K562 (cell line): Measurements from ENCODE around the gene CEP41. TPM values are rescaled to one million over a fixed set of nuclear protein-coding genes. Genes with fewer than 3 reads are reported as not detected.

ENCODE experiments used
- ATAC-seq: fragments of 200-7000 bp; cut with Tn5 transposase; 3 replicates; pipeline ENCODE4 v1.9.1; 2020; ENCODE audit warnings: moderate library complexity
- BruUV-seq: library from RNA; stranded (reverse); fragments of 400-500 nt; replicated peaks from 2 replicates; lab custom pipeline; 2021; lab: Mats Ljungman, UMichigan
- CTCF ChIA-PET: fragments of 300-600 bp; formaldehyde crosslinking; extraction: SDS; loops from one replicate; lab custom pipeline; 2021; ENCODE audit warnings: low intra/inter-chr PET ratio; lab: Yijun Ruan, JAX
- POLR2A ChIA-PET: fragments of 300-600, 350-650 bp; sonication (Branson Sonifier 250); formaldehyde crosslinking; extraction: SDS; loops from one replicate; lab custom pipeline; 2021; ENCODE audit warnings: antibody characterized with exemption, inconsistent platforms; lab: Yijun Ruan, JAX
- DNase-seq, 4 experiments: peaks; one replicate each; pipeline versions ENCODE4 v3.0.0 to v3.0.0-alpha.2; 2011 to 2018; ENCODE audit warnings: low spot score in 3 of 4, mixed read lengths in 3 of 4; ENCODE audit errors: extremely low read depth in 1 of 4
- FAIRE-seq: peaks from 2 replicates; lab custom pipeline; 2011; peaks lifted over from hg19 to GRCh38; lab: Jason Lieb, UNC
- H2AFZ ChIP-seq: 2 replicates; pipeline ENCODE4 v1.6.0; 2011; ENCODE audit warnings: low read depth, low read length, control low read depth, inconsistent platforms
- H3K27ac ChIP-seq: fragments of 200-600 bp; 3 replicates; pipeline ENCODE4 v1.8.0; 2011; ENCODE audit warnings: low read depth, mild to moderate bottlenecking, control low read depth, inconsistent platforms, low read length, moderate library complexity, mixed read lengths; ENCODE audit errors: extremely low read depth
- H3K27me3 ChIP-seq, 2 experiments: fragments of 300-600 bp in 1 of 2; 2 replicates in 1 of 2; 3 replicates in 1 of 2; pipeline versions ENCODE4 v1.6.0 to v1.8.0; 2011; ENCODE audit warnings: inconsistent platforms in 2 of 2, low read length in 2 of 2, mild to moderate bottlenecking in 1 of 2, mixed read lengths in 1 of 2, moderate library complexity in 1 of 2; ENCODE audit not compliant: control insufficient read depth in 2 of 2, insufficient read depth in 2 of 2
- H3K36me3 ChIP-seq: fragments of 300-600 bp; 3 replicates; pipeline ENCODE4 v1.8.0; 2011; ENCODE audit warnings: mild to moderate bottlenecking, low read length, inconsistent platforms; ENCODE audit not compliant: control insufficient read depth, insufficient read depth
- H3K4me1 ChIP-seq, 2 experiments: fragments of 200-600 bp in 1 of 2; replicated peaks in 1 of 2; 2 replicates in 1 of 2; 3 replicates in 1 of 2; pipeline versions ENCODE4 v1.5.1 to v1.8.0; 2011; ENCODE audit warnings: inconsistent platforms in 2 of 2, low read length in 2 of 2, mild to moderate bottlenecking in 1 of 2, mixed read lengths in 1 of 2, moderate library complexity in 1 of 2; ENCODE audit not compliant: control insufficient read depth in 2 of 2, insufficient read depth in 2 of 2
- H3K4me2 ChIP-seq: 2 replicates; pipeline ENCODE4 v1.6.1; 2011; ENCODE audit warnings: low read length, control low read depth, inconsistent platforms, mixed read lengths; ENCODE audit not compliant: insufficient read depth
- H3K4me3 ChIP-seq: fragments of 200-600 bp; sonication (generic), shearing (Covaris generic); 2 replicates; pipeline ENCODE4 v1.5.1; 2016; ENCODE audit warnings: control low read depth, inconsistent platforms
- H3K79me2 ChIP-seq: fragments of 200-600 bp; 3 replicates; pipeline ENCODE4 v1.8.0; 2011; ENCODE audit warnings: low read length, inconsistent platforms; ENCODE audit not compliant: control insufficient read depth, insufficient read depth
- H3K9ac ChIP-seq, 2 experiments: 2 replicates each; pipeline versions ENCODE4 v1.6.0 to v1.6.1; 2011; ENCODE audit warnings: low read depth in 2 of 2, low read length in 2 of 2, control low read depth in 1 of 2, inconsistent platforms in 1 of 2, mild to moderate bottlenecking in 1 of 2, mixed read lengths in 1 of 2; ENCODE audit not compliant: insufficient read depth in 1 of 2
- H3K9me1 ChIP-seq: one replicate; pipeline ENCODE4 v1.6.0; 2011; ENCODE audit warnings: inconsistent platforms, mild to moderate bottlenecking, low read length, moderate library complexity; ENCODE audit not compliant: control insufficient read depth, insufficient read depth
- H3K9me3 ChIP-seq: replicated peaks from 2 replicates; pipeline ENCODE4 v1.5.1; 2011; ENCODE audit warnings: low read depth, low read length, inconsistent platforms; ENCODE audit not compliant: control insufficient read depth, insufficient read depth
- H4K20me1 ChIP-seq: replicated peaks from 2 replicates; pipeline ENCODE4 v1.6.1; 2011; ENCODE audit warnings: low read length, inconsistent platforms, mixed read lengths; ENCODE audit not compliant: control insufficient read depth, insufficient read depth
- CTCFL ChIP-seq: IDR thresholded peaks from 2 replicates; pipeline ENCODE4 v1.6.1; 2011; ENCODE audit warnings: borderline replicate concordance, low read depth, mild to moderate bottlenecking, moderate library complexity, low read length; ENCODE audit not compliant: insufficient read depth, poor library complexity, severe bottlenecking
- PRPF4 ChIP-seq: fragments of 200-400 bp; formaldehyde crosslinking; IDR thresholded peaks from one replicate; pipeline ENCODE4 v1.6.1; 2017; ENCODE audit warnings: low read length, low read depth, mild to moderate bottlenecking; ENCODE audit not compliant: insufficient read depth, poor library complexity, severe bottlenecking
- STAG1 ChIP-seq: sonication (generic); formaldehyde crosslinking; IDR thresholded peaks from 2 replicates; pipeline ENCODE4 v1.5.0; 2020; ENCODE audit warnings: missing genetic modification reagents, borderline replicate concordance
- TCFL5 ChIP-seq: fragments of 250-450 bp; sonication (Bioruptor Pico); conservative IDR thresholded peaks from 2 replicates; pipeline ENCODE4 v1.6.1; 2021; ENCODE audit warnings: mild to moderate bottlenecking, moderate library complexity, matching md5 sums
- ZBTB8A ChIP-seq: fragments of 450-650 bp; IDR thresholded peaks from 2 replicates; pipeline ENCODE4 v1.6.1; 2018; ENCODE audit warnings: mild to moderate bottlenecking, moderate library complexity; ENCODE audit not compliant: partially characterized antibody
- ZNF263 ChIP-seq: sonication (generic); formaldehyde crosslinking; IDR thresholded peaks from 2 replicates; pipeline ENCODE4 v1.8.0; 2022; ENCODE audit warnings: mild to moderate bottlenecking, missing genetic modification reagents, borderline replicate concordance
- ZNF584 ChIP-seq: fragments of 200-800 bp; sonication (Bioruptor generic); IDR thresholded peaks from 2 replicates; pipeline ENCODE4 v1.6.1; 2016; ENCODE audit warnings: low read depth, mild to moderate bottlenecking, missing genetic modification characterization, missing compliant biosample characterization
- WGBS: fragments of 100-300 bp; shearing (Covaris generic); methylation state at CpG from one replicate; pipeline ENCODE4 v1.1.6; 2016; ENCODE audit warnings: low coverage, mixed read lengths; ENCODE audit not compliant: insufficient coverage; ENCODE audit errors: missing lambda C conversion rate; 5-methylcytosine and 5-hydroxymethylcytosine counted together
- in situ Hi-C: fragments of 300-500 bp; cut with MboI; formaldehyde crosslinking; loops from 4 replicates; pipeline ENCODE4 v1.15.0; 2018; ENCODE audit warnings: inconsistent platforms, mixed read lengths
- intact Hi-C: fragments of 100-400 bp; cut with micrococcal nuclease; formaldehyde crosslinking; loops from 2 replicates; pipeline ENCODE4 v1.14.2; 2022
- polyA plus RNA-seq, 8 experiments: library from polyadenylated mRNA; depleted of rRNA in 4 of 8; stranded (reverse) in 5 of 8; unstranded in 3 of 8; fragments of >200 nt; fragmentation: Nextera tagmentation in 2 of 8; fragmentation: Illumina TruSeq in 1 of 8; extraction: Ambion mirVana in 2 of 8; extraction: Trizol in 1 of 8; gene quantifications; 2 replicates each; pipeline versions ENCODE4 v1.2.1 to v1.2.3, GENCODE V29; 2011 to 2014; ENCODE audit warnings: inconsistent platforms in 1 of 8, missing spikeins in 1 of 8
- total RNA-seq, 7 experiments: library from RNA; depleted of rRNA in 6 of 7; stranded (reverse); fragments of >200 nt in 6 of 7; fragmentation: Illumina TruSeq in 2 of 7; extraction: Trizol in 2 of 7; gene quantifications; 2 replicates each; pipeline versions ENCODE4 v1.2.1 to v1.2.3, GENCODE V29; 2011 to 2021; ENCODE audit warnings: low replicate concordance in 1 of 7

Gene CEP41
- total and polyA plus RNA-seq, 9 of the 15 experiments (the other 6 are each of a cell fraction or from before 2014, with no cell fraction given), result 1.5 to 15.5 (median 6.4) TPM

DNA sequence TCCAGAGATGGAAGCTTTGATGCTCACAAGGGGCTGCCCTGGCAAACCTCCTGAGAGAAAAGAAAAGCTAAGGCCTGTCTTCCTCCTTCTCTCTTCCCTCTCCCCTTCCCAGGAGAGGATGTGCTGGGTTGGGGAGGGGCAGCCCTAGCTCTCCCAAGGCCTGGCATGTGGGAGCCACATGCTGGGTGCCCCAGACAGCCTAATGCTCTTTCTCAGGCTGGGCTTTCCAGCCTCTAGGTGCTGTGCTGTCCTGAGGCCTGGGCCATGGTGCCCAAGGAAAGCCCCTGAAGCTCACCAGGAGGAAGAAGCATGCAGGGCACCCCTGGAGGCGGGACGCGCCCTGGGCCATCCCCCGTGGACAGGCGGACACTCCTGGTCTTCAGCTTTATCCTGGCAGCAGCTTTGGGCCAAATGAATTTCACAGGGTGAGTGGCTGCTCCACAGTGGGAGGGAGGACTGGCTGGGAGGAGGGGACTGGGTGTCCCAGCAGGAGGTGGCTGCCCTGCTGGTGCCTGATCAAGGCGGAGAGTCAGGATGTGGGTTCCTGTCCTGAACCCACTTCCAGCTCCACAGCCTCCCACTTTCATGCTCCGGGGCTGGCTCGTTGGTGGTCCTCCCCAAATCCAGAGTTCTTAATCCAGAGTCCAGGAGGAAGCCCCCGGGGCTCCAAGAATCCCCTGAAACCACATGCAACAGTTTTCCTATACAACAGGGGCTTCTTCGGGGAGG is 94.5 kb downstream of the CEP41 start:
- H3K4me2 ChIP-seq, result no peak overlapping the region
- peaks cover 46 to 53% of the 10 kb centered on the region in 2 experiments for H3K27me3 ChIP-seq
- ATAC-seq (peak; percentile 14; the same call in 1 of the 3 replicates), FAIRE-seq (no peak), DNase-seq (no peak)
- H3K36me3 ChIP-seq, result no peaks in the 10 kb centered on the region
- CTCF ChIA-PET, result no interaction called here
- H3K9ac ChIP-seq, result no peak overlapping the region
- no peak overlapping the region for H2AFZ ChIP-seq
- H3K79me2 ChIP-seq, result no peaks in the 10 kb centered on the region
- no peak overlapping the region for H3K27ac ChIP-seq
- no peaks in the 10 kb centered on the region for H3K9me1 ChIP-seq
- intact Hi-C loops (no loop called here), in situ Hi-C loops (no loop called here)
- POLR2A ChIA-PET, result interaction anchor here (1.3 kb wide), 1 partner anchor 12 kb away, joined by 3 read pairs; no protein-coding TSS in a partner anchor
- H4K20me1 ChIP-seq, result no peaks in the 10 kb centered on the region
- BruUV-seq, result no TSS peak
- no peaks in the 10 kb centered on the region for H3K9me3 ChIP-seq
- 3% methylated on average over 10 of the region's 10 CpGs for WGBS
- H3K4me3 ChIP-seq, result no peak overlapping the region
- 0 out of 5 replicates have a peak, but pooled peaks cover 0 to 3% of the 10 kb centered on the region in 2 experiments for H3K4me1 ChIP-seq
- TF ChIP-seq ZNF263 (CRISPR knock-in tag), result peak; percentile 73; the same call in 1 of the 2 replicates
- no peak for TF ChIP-seq CTCFL
- no peak for TF ChIP-seq ZNF584
- no peak for TF ChIP-seq ZBTB8A
- TF ChIP-seq TCFL5 (CRISPR knock-in tag), result no peak
- no peak for TF ChIP-seq PRPF4
- TF ChIP-seq STAG1 (CRISPR knock-in tag), result peak; percentile 35; the same call in 1 of the 2 replicates
